Karpas-422 (cell line): ENCODE data around the gene LIN54. TPM values are rescaled to one million over a fixed set of nuclear protein-coding genes. Genes with fewer than 3 reads are reported as not detected.
"Not testable (repeated sequence)": the region's sequence is repeated elsewhere in the genome, so short reads cannot be mapped to it uniquely, and the experiment has no call there.

Experiments
- DNase-seq: peaks from one replicate; pipeline ENCODE4 v3.0.0-alpha.2; 2015
- H2AFZ ChIP-seq: fragments of 200-600 bp; sonication (generic); 2 replicates; pipeline ENCODE4 v1.6.1; 2014; ENCODE audit warnings: antibody characterized with exemption, low read length, mixed read lengths
- H3K27ac ChIP-seq: fragments of 200-600 bp; sonication (generic); 2 replicates; pipeline ENCODE4 v1.5.1; 2014; ENCODE audit warnings: mild to moderate bottlenecking, low read length, moderate library complexity
- H3K27me3 ChIP-seq: fragments of 200-600 bp; sonication (generic); 2 replicates; pipeline ENCODE4 v1.6.1; 2014; ENCODE audit warnings: low read length, mixed read lengths
- H3K36me3 ChIP-seq: fragments of 200-600 bp; sonication (generic); 2 replicates; pipeline ENCODE4 v1.6.1; 2014; ENCODE audit warnings: low read length, mixed read lengths; ENCODE audit not compliant: insufficient read depth
- H3K4me1 ChIP-seq: fragments of 200-600 bp; sonication (generic); 2 replicates; pipeline ENCODE4 v1.6.1; 2014; ENCODE audit warnings: mild to moderate bottlenecking, low read length, mixed read lengths
- H3K4me2 ChIP-seq: fragments of 200-600 bp; sonication (generic); 2 replicates; pipeline ENCODE4 v1.6.1; 2014; ENCODE audit warnings: low read length, low read depth, mild to moderate bottlenecking; ENCODE audit not compliant: poor library complexity, severe bottlenecking
- H3K4me3 ChIP-seq: fragments of 200-600 bp; sonication (generic); 2 replicates; pipeline ENCODE4 v1.5.1; 2014; ENCODE audit warnings: mild to moderate bottlenecking, antibody characterized with exemption, low read length, mixed read lengths
- H3K79me2 ChIP-seq: fragments of 200-600 bp; sonication (generic); 2 replicates; pipeline ENCODE4 v1.6.1; 2014; ENCODE audit warnings: mild to moderate bottlenecking, low read length, mixed read lengths
- H3K9ac ChIP-seq: fragments of 200-600 bp; sonication (generic); 2 replicates; pipeline ENCODE4 v1.6.0; 2014; ENCODE audit warnings: low read length
- H3K9me2 ChIP-seq: fragments of 200-600 bp; sonication (generic), shearing (Covaris generic); replicated peaks from 2 replicates; pipeline ENCODE4 v1.6.0; 2014; ENCODE audit warnings: mild to moderate bottlenecking, low read length, moderate library complexity; ENCODE audit not compliant: insufficient read depth
- H3K9me3 ChIP-seq: fragments of 300-700, 200-600 bp; sonication (generic); 2 replicates; pipeline ENCODE4 v1.6.1; 2014; ENCODE audit warnings: low read length, mixed read lengths
- H4K20me1 ChIP-seq: fragments of 200-600 bp; sonication (generic); 2 replicates; pipeline ENCODE4 v1.6.1; 2014; ENCODE audit warnings: mild to moderate bottlenecking, antibody characterized with exemption, low read length, low read depth; ENCODE audit not compliant: insufficient read depth
- total RNA-seq: library from RNA; depleted of rRNA; stranded (reverse); fragments of >200 nt; shearing (Covaris generic); gene quantifications from 2 replicates; pipeline ENCODE4 v1.2.3, GENCODE V29; 2014; ENCODE audit warnings: low replicate concordance

LIN54 gene
- total RNA-seq, 1 experiment from 2014 or later: 10.6 TPM

GRCh38 chr4:83036991-83037665 lies 26.5 kb upstream of the LIN54 start:
- Histone ChIP-seq H3K4me2 (peak overlapping the region; percentile 77), H3K27me3 (no peaks in the 10 kb centered on the region), H2AFZ (no peak overlapping the region), H3K9me3 (no peaks in the 10 kb centered on the region), H3K4me3 (peak overlapping the region; percentile 43; the same call in 1 of the 2 replicates), H3K27ac (no peak overlapping the region), H3K79me2 (peaks cover 62% of the 10 kb centered on the region), H3K4me1 (peaks cover 21% of the 10 kb centered on the region), H3K9ac (peak overlapping the region; percentile 35), H3K36me3 (no peaks in the 10 kb centered on the region), H4K20me1 (no peaks in the 10 kb centered on the region), H3K9me2 (no peaks in the 10 kb centered on the region)
- peak; percentile 44 for DNase-seq

GRCh38 chr4:83034630-83035494 lies 24.2 kb upstream of the LIN54 start, which contains the start of gene COPS4:
TSS of gene COPS4 (plus strand) at chr4:83035183. CDS start at chr4:83035225, 42 bp downstream.
- Histone ChIP-seq H3K9me3 (no peaks in the 10 kb centered on the region), H3K9ac (peak within 1 kb of the TSS; percentile 84), H3K79me2 (peaks cover 46% of the 10 kb centered on the region), H3K36me3 (no peaks in the 10 kb centered on the region), H3K27me3 (no peaks in the 10 kb centered on the region), H3K4me2 (peak within 1 kb of the TSS; percentile 77), H4K20me1 (no peaks in the 10 kb centered on the region), H3K4me3 (peak within 1 kb of the TSS; percentile 89), H3K4me1 (peaks cover 21% of the 10 kb centered on the region), H3K9me2 (no peaks in the 10 kb centered on the region), H2AFZ (no peak within 1 kb of the TSS; the same call in 1 of the 2 replicates), H3K27ac (peak within 1 kb of the TSS; percentile 84)
- DNase-seq: peak; percentile 97

GRCh38 chr4:83029688-83030087 lies 19.1 kb upstream of the LIN54 start:
- H3K79me2 ChIP-seq: no peaks in the 10 kb centered on the region
- no peak overlapping the region for H3K9ac ChIP-seq
- H3K9me2 ChIP-seq: no peaks in the 10 kb centered on the region
- H3K4me1 ChIP-seq: peaks cover 8% of the 10 kb centered on the region
- no peaks in the 10 kb centered on the region for H3K36me3 ChIP-seq
- no peak for DNase-seq
- H3K4me2 ChIP-seq: no peak overlapping the region
- no peaks in the 10 kb centered on the region for H3K27me3 ChIP-seq
- H3K9me3 ChIP-seq: no peaks in the 10 kb centered on the region
- no peak overlapping the region for H3K27ac ChIP-seq
- H4K20me1 ChIP-seq: no peaks in the 10 kb centered on the region
- no peak overlapping the region for H2AFZ ChIP-seq
- H3K4me3 ChIP-seq: no peak overlapping the region

DNA sequence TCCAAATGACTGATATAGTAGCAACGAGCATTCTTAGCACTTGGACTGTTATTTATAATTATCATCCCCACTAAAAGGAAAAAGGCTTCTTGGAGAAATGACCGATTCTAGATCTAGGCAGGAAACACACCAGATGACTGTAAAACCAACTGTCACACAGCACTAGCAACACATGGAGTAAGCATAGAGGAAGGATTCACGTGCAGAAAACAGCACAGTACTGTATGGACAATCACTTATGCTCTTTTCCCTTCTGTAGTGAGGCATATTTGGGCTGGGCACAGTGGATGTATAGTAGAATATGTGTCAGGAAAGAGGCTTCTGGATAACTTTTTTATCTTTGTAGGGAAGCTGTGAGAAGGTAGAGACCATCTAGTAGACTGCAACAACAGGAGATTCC lies 18.4 kb upstream of the LIN54 start:
- H3K9ac ChIP-seq: no peak overlapping the region
- no peaks in the 10 kb centered on the region for H3K79me2 ChIP-seq
- DNase-seq: no peak
- no peak overlapping the region for H3K27ac ChIP-seq
- peaks cover 8% of the 10 kb centered on the region for H3K4me1 ChIP-seq
- no peaks in the 10 kb centered on the region for H3K36me3 ChIP-seq
- no peaks in the 10 kb centered on the region for H3K9me3 ChIP-seq
- H3K9me2 ChIP-seq: no peaks in the 10 kb centered on the region
- no peak overlapping the region for H3K4me2 ChIP-seq
- H3K4me3 ChIP-seq: no peak overlapping the region
- H2AFZ ChIP-seq: no peak overlapping the region
- no peaks in the 10 kb centered on the region for H4K20me1 ChIP-seq
- H3K27me3 ChIP-seq: no peaks in the 10 kb centered on the region

- no peaks in the 10 kb centered on the region for H4K20me1 ChIP-seq
- no peak overlapping the region for H3K9ac ChIP-seq
- H3K27ac ChIP-seq: peak overlapping the region; percentile 45; the same call in 1 of the 2 replicates
- H2AFZ ChIP-seq: 0 out of 2 replicates have a peak overlapping the region, but pooled peaks have one; percentile 11
- no peaks in the 10 kb centered on the region for H3K27me3 ChIP-seq
- H3K9me3 ChIP-seq: no peaks in the 10 kb centered on the region
- peak overlapping the region; percentile 29 for H3K4me2 ChIP-seq
- peaks cover 8% of the 10 kb centered on the region for H3K4me1 ChIP-seq
- H3K79me2 ChIP-seq: no peaks in the 10 kb centered on the region
- peak; percentile 65 for DNase-seq
- no peaks in the 10 kb centered on the region for H3K9me2 ChIP-seq
- H3K36me3 ChIP-seq: no peaks in the 10 kb centered on the region
- no peak overlapping the region for H3K4me3 ChIP-seq
Measured at GRCh38 chr4:83025563-83025962, 14.9 kb upstream of the LIN54 start.

DNA sequence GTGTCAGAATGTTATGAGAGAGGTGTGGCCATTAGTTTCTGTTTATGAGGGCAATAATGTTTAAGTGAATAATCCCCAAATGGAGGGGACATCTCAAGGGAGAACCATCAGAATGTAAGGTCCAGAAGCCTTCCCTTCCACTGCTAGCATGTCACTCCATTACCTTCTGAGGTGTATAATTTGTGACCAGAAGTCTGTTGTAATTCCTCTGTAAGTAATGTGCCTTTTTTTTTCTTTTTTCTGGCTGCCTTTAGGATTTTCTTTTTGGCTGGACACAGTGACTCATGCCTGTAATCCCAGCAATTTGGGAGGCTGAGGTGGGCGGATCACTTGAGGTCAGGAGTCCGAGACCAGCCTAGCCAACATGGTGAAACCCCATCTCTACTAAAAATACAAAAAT lies 13.6 kb upstream of the LIN54 start:
- Histone ChIP-seq H3K4me2 (no peak overlapping the region), H3K4me3 (no peak overlapping the region), H3K27ac (no peak overlapping the region), H3K9me3 (no peaks in the 10 kb centered on the region), H3K4me1 (peaks cover 8% of the 10 kb centered on the region), H3K9me2 (no peaks in the 10 kb centered on the region), H3K36me3 (no peaks in the 10 kb centered on the region), H3K9ac (no peak overlapping the region), H4K20me1 (no peaks in the 10 kb centered on the region), H3K27me3 (no peaks in the 10 kb centered on the region), H2AFZ (no peak overlapping the region), H3K79me2 (no peaks in the 10 kb centered on the region)
- no peak for DNase-seq

DNA sequence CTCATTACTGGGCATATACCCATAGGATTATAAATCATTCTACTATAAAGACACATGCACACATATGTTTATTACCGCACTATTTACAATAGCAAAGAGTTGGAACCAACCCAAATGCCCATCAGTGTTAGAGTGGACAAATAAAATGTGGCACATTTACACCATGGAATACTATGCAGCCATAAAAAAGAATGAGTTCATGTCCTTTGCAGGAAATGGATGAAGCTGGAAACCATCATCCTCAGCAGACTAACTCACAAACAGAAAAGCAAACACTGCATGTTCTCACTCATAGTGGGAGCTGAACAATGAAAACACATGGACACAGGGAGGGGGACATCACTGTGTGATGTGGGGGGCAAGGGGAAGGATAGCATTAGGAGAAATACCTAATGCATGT lies 13.0 kb upstream of the LIN54 start:
- H3K27me3 ChIP-seq, H3K9me2 ChIP-seq, H3K36me3 ChIP-seq, H3K4me1 ChIP-seq, H3K9ac ChIP-seq, H3K27ac ChIP-seq, H3K79me2 ChIP-seq, DNase-seq, H2AFZ ChIP-seq, H4K20me1 ChIP-seq, H3K4me3 ChIP-seq, H3K4me2 ChIP-seq, H3K9me3 ChIP-seq: not testable (repeated sequence)

DNA sequence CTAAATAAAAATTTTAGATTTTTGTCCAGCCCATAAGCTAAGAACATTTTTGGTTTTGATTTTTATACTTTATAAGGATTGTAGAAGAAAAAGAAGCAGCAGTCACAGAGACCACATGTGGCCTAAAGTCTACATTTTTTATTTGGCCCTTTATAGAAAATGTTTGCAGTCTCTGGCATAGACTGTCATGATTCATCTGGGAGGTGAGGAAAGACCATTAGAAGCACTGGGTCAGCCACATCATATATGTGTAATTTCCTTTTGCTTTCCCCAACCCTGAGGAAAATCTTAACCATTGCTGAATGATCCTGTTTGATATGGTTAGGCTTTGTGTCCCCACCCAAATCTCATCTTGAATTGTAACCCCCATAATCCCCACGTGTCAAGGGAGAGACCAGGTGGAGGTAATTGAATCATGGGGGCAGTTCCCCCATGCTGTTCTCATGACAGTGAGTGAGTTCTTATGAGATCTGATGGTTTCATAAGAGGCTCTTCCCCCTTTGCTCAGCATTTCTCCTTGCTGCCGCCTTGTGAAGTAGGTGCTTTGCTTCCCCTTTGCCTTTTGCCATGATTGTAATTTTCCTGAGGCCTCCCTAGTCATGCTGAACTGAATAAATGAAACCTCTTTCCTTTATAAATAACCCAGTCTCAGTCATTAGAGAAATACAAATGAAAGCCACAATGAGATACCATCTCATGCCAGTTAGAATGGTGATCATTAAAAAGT lies 12.3 kb upstream of the LIN54 start:
- H3K4me3 ChIP-seq: no peak overlapping the region
- no peak for DNase-seq
- H3K79me2 ChIP-seq: no peaks in the 10 kb centered on the region
- H3K4me1 ChIP-seq: peaks cover 8% of the 10 kb centered on the region
- no peak overlapping the region for H3K4me2 ChIP-seq
- no peak overlapping the region for H3K9ac ChIP-seq
- no peaks in the 10 kb centered on the region for H3K9me2 ChIP-seq
- H3K27me3 ChIP-seq: no peaks in the 10 kb centered on the region
- H4K20me1 ChIP-seq: no peaks in the 10 kb centered on the region
- no peaks in the 10 kb centered on the region for H3K36me3 ChIP-seq
- no peaks in the 10 kb centered on the region for H3K9me3 ChIP-seq
- H2AFZ ChIP-seq: no peak overlapping the region
- no peak overlapping the region for H3K27ac ChIP-seq
